HG02763 (cell line): ENCODE results near the gene MRPL36.
A peak's percentile ranks its signal among the peaks of the same experiment; 100 is the strongest.
"Not testable (repeated sequence)": the region's sequence is repeated elsewhere in the genome, so short reads cannot be mapped to it uniquely, and the experiment has no call there.

Experiments
- ATAC-seq: cut with Tn5 transposase; IDR thresholded peaks from one replicate; pipeline ENCODE4 v1.9.1; 2021; ENCODE audit warnings: mild to moderate bottlenecking, moderate library complexity; ENCODE audit not compliant: unreplicated experiment

The MRPL36 gene

GRCh38 chr5:1815881-1816292, 16.2 kb upstream of the MRPL36 start:
- ATAC-seq, result no peak

GRCh38 chr5:1815071-1815786, 15.6 kb upstream of the MRPL36 start:
- no peak for ATAC-seq

- ATAC-seq, result no peak
These were observed 14.8 kb upstream of the MRPL36 start for GRCh38 chr5:1814183-1815020.

- no peak for ATAC-seq
These were observed 11.0 kb upstream of the MRPL36 start for GRCh38 chr5:1810581-1811101.

GRCh38 chr5:1809416-1810035, 9.9 kb upstream of the MRPL36 start:
- no peak for ATAC-seq

- no peak for ATAC-seq
These were observed 8.8 kb upstream of the MRPL36 start for GRCh38 chr5:1808439-1808838.

GRCh38 chr5:1807451-1808185, 8.0 kb upstream of the MRPL36 start:
- ATAC-seq, result no peak

GRCh38 chr5:1806974-1807373, 7.3 kb upstream of the MRPL36 start:
- ATAC-seq, result no peak

GRCh38 chr5:1806199-1806598, 6.6 kb upstream of the MRPL36 start:
- ATAC-seq, result no peak

- no peak for ATAC-seq
These were observed 6.1 kb upstream of the MRPL36 start for GRCh38 chr5:1805736-1806135.

- ATAC-seq, result no peak
These were observed 5.7 kb upstream of the MRPL36 start for GRCh38 chr5:1805326-1805725.

- no peak for ATAC-seq
These were observed 4.5 kb upstream of the MRPL36 start for GRCh38 chr5:1804001-1804690.

GRCh38 chr5:1803192-1803591, 3.6 kb upstream of the MRPL36 start:
- no peak for ATAC-seq

- no peak for ATAC-seq
These were observed 2.3 kb upstream of the MRPL36 start for GRCh38 chr5:1801967-1802295.

- ATAC-seq, result peak; percentile 56
These were observed 1.8 kb upstream of the MRPL36 start, which contains the start of gene NDUFS6 for GRCh38 chr5:1801222-1801966. Gene NDUFS6 (plus strand): TSS chr5:1801407. CDS start chr5:1801418, 11 bp downstream.

- peak; percentile 35 for ATAC-seq
These were observed 1.0 kb upstream of the MRPL36 start for GRCh38 chr5:1800472-1801221.

GRCh38 chr5:1799110-1799601, 481 bp downstream of the MRPL36 start:
- ATAC-seq, result peak; percentile 17

GRCh38 chr5:1798589-1798988, 1.0 kb downstream of the MRPL36 start:
- ATAC-seq, result not testable (repeated sequence)

- no peak for ATAC-seq
These were observed 1.8 kb downstream of the MRPL36 start for GRCh38 chr5:1797855-1798254.
